HepG2 (cell line): Measurements from ENCODE around the gene RNF6.

ENCODE experiments used
- CTCF ChIP-seq: sonication (generic); formaldehyde crosslinking; IDR thresholded peaks from 2 replicates; pipeline ENCODE4 v1.5.0; 2020; ENCODE audit warnings: mild to moderate bottlenecking, missing genetic modification reagents, moderate library complexity
- EZH2 ChIP-seq: conservative IDR thresholded peaks from 2 replicates; pipeline ENCODE4 v1.6.1; 2012; ENCODE audit warnings: mild to moderate bottlenecking, low read depth, low read length, moderate library complexity
- HDAC2 ChIP-seq: sonication (generic); formaldehyde crosslinking; IDR thresholded peaks from 2 replicates; pipeline ENCODE4 v1.4.0; 2020; ENCODE audit warnings: missing genetic modification reagents
- IRF1 ChIP-seq: sonication (generic); formaldehyde crosslinking; IDR thresholded peaks from 2 replicates; pipeline ENCODE4 v1.4.0; 2020; ENCODE audit warnings: low read depth, mild to moderate bottlenecking, missing genetic modification reagents
- NR2C2 ChIP-seq: sonication (generic); formaldehyde crosslinking; IDR thresholded peaks from 2 replicates; pipeline ENCODE4 v1.4.0; 2020; ENCODE audit warnings: missing genetic modification reagents, mild to moderate bottlenecking, moderate library complexity, borderline replicate concordance
- RBAK ChIP-seq: sonication (generic); formaldehyde crosslinking; IDR thresholded peaks from 2 replicates; pipeline ENCODE4 v1.5.1; 2020; ENCODE audit warnings: mild to moderate bottlenecking, missing genetic modification reagents
- YY1 ChIP-seq: IDR thresholded peaks from 2 replicates; pipeline ENCODE4 v1.6.1; 2011; ENCODE audit warnings: low read length, low read depth, moderate library complexity, mild to moderate bottlenecking; ENCODE audit not compliant: insufficient read depth, insufficient replicate concordance
- ZZZ3 ChIP-seq: sonication (generic); formaldehyde crosslinking; IDR thresholded peaks from 2 replicates; pipeline ENCODE4 v1.4.0; 2020; ENCODE audit warnings: missing genetic modification reagents, mild to moderate bottlenecking, borderline replicate concordance

GRCh38 chr13:26255115-26255514 is 33.0 kb upstream of the RNF6 start:
- TF ChIP-seq YY1 (no peak), HDAC2 (no peak), ZZZ3 (no peak), NR2C2 (CRISPR knock-in tag) (no peak), IRF1 (no peak), CTCF (CRISPR knock-in tag) (no peak), RBAK (CRISPR knock-in tag) (no peak), EZH2 (no peak)
